H9 (cell line): ENCODE measurements around the gene KREMEN2. TPM values are rescaled to one million over a fixed set of nuclear protein-coding genes. Genes with fewer than 3 reads are reported as not detected.

Source experiments
- DNase-seq: peaks from one replicate; pipeline ENCODE4 v3.0.0-alpha.2; 2017
- H2AFZ ChIP-seq: one replicate; pipeline ENCODE4 v1.6.1; 2013; ENCODE audit warnings: mild to moderate bottlenecking, low read length, control low read depth, moderate library complexity
- H2AK5ac ChIP-seq: 2 replicates; pipeline ENCODE4 v1.6.1; 2013; ENCODE audit warnings: low read length, control low read depth, mixed read lengths; ENCODE audit not compliant: insufficient read length
- H2BK120ac ChIP-seq: one replicate; pipeline ENCODE4 v1.6.1; 2013; ENCODE audit warnings: low read depth, mild to moderate bottlenecking, low read length, control low read depth, inconsistent platforms; ENCODE audit not compliant: poor library complexity, severe bottlenecking
- H2BK12ac ChIP-seq: 2 replicates; pipeline ENCODE4 v1.6.1; 2013; ENCODE audit warnings: low read length, control low read depth, mixed read lengths, low read depth; ENCODE audit not compliant: insufficient read length
- H2BK15ac ChIP-seq: 2 replicates; pipeline ENCODE4 v1.6.1; 2013; ENCODE audit warnings: low read depth, low read length, control low read depth
- H2BK20ac ChIP-seq: one replicate; pipeline ENCODE4 v1.6.1; 2013; ENCODE audit warnings: low read depth, mild to moderate bottlenecking, low read length, control low read depth, inconsistent platforms; ENCODE audit not compliant: poor library complexity, severe bottlenecking
- H2BK5ac ChIP-seq: 2 replicates; pipeline ENCODE4 v1.6.1; 2013; ENCODE audit warnings: low read length, control low read depth, mixed read lengths; ENCODE audit not compliant: insufficient read length
- H3K14ac ChIP-seq: 2 replicates; pipeline ENCODE4 v1.6.1; 2013; ENCODE audit warnings: low read length, control low read depth; ENCODE audit not compliant: insufficient read depth
- H3K18ac ChIP-seq: 2 replicates; pipeline ENCODE4 v1.6.1; 2013; ENCODE audit warnings: low read depth, mild to moderate bottlenecking, mixed read lengths, low read length, control low read depth; ENCODE audit not compliant: insufficient read length
- H3K23ac ChIP-seq: 2 replicates; pipeline ENCODE4 v1.6.1; 2013; ENCODE audit warnings: low read length, control low read depth, mixed read lengths, low read depth; ENCODE audit not compliant: insufficient read length
- H3K23me2 ChIP-seq: 2 replicates; pipeline ENCODE4 v1.6.1; 2013; ENCODE audit warnings: low read depth, mild to moderate bottlenecking, mixed read lengths, low read length, control low read depth; ENCODE audit not compliant: insufficient read length, poor library complexity, severe bottlenecking
- H3K27ac ChIP-seq: 2 replicates; pipeline ENCODE4 v1.5.1; 2013; ENCODE audit warnings: low read length, control low read depth, mixed read lengths, low read depth; ENCODE audit not compliant: insufficient read length
- H3K27me3 ChIP-seq: 2 replicates; pipeline ENCODE4 v1.6.1; 2013; ENCODE audit warnings: low read length, control low read depth, inconsistent platforms; ENCODE audit not compliant: insufficient read depth
- H3K4ac ChIP-seq: 2 replicates; pipeline ENCODE4 v1.6.1; 2013; ENCODE audit warnings: low read depth, mild to moderate bottlenecking, control low read depth, inconsistent platforms, low read length, moderate library complexity
- H3K4me1 ChIP-seq: 2 replicates; pipeline ENCODE4 v1.6.1; 2013; ENCODE audit warnings: low read length, control low read depth, inconsistent platforms; ENCODE audit not compliant: insufficient read depth
- H3K4me2 ChIP-seq: 2 replicates; pipeline ENCODE4 v1.6.1; 2013; ENCODE audit warnings: low read length, control low read depth, mixed read lengths; ENCODE audit not compliant: insufficient read length, insufficient read depth
- H3K56ac ChIP-seq: 2 replicates; pipeline ENCODE4 v1.6.1; 2013; ENCODE audit warnings: low read depth, mild to moderate bottlenecking, mixed read lengths, low read length, control low read depth; ENCODE audit not compliant: insufficient read length
- H3K79me1 ChIP-seq: 2 replicates; pipeline ENCODE4 v1.6.1; 2013; ENCODE audit warnings: low read depth, mild to moderate bottlenecking, moderate library complexity, low read length, control low read depth, inconsistent platforms; ENCODE audit not compliant: insufficient read depth, poor library complexity, severe bottlenecking
- H3K79me2 ChIP-seq: 2 replicates; pipeline ENCODE4 v1.6.1; 2013; ENCODE audit warnings: low read length, control low read depth, inconsistent platforms; ENCODE audit not compliant: insufficient read depth
- H3K9ac ChIP-seq: 2 replicates; pipeline ENCODE4 v1.6.1; 2013; ENCODE audit warnings: low read length, control low read depth, mixed read lengths; ENCODE audit not compliant: insufficient read length; ENCODE audit errors: extremely low read depth
- H3K9me3 ChIP-seq: one replicate; pipeline ENCODE4 v1.6.1; 2013; ENCODE audit warnings: low read depth, low read length, inconsistent platforms; ENCODE audit not compliant: control insufficient read depth
- H3T11ph ChIP-seq: one replicate; pipeline ENCODE4 v1.6.1; 2013; ENCODE audit warnings: mild to moderate bottlenecking, low read length, control low read depth, inconsistent platforms
- H4K20me1 ChIP-seq: one replicate; pipeline ENCODE4 v1.6.1; 2013; ENCODE audit not compliant: control insufficient read depth, insufficient read length, insufficient read depth
- H4K5ac ChIP-seq: 2 replicates; pipeline ENCODE4 v1.6.1; 2013; ENCODE audit warnings: low read depth, mild to moderate bottlenecking, mixed read lengths, low read length, control low read depth; ENCODE audit not compliant: insufficient read length
- H4K8ac ChIP-seq: replicated peaks from 2 replicates; pipeline ENCODE4 v1.6.1; 2013; ENCODE audit warnings: low read length, control low read depth, mixed read lengths, low read depth; ENCODE audit not compliant: insufficient read length
- H4K91ac ChIP-seq: 2 replicates; pipeline ENCODE4 v1.6.1; 2013; ENCODE audit warnings: low read depth, mild to moderate bottlenecking, moderate library complexity, mixed read lengths, low read length, control low read depth; ENCODE audit not compliant: insufficient read length
- H3K27ac Mint-ChIP-seq, 3 experiments: 2 replicates in 2 of 3; 3 replicates in 1 of 3; pipeline ENCODE4 v1.8.0; 2020 to 2021; ENCODE audit warnings: mixed read lengths in 3 of 3, mild to moderate bottlenecking in 1 of 3, moderate library complexity in 1 of 3
- H3K27me3 Mint-ChIP-seq: 2 replicates; pipeline ENCODE4 v1.8.0; 2021; ENCODE audit warnings: low read depth, mild to moderate bottlenecking, moderate library complexity, mixed read lengths
- H3K36me3 Mint-ChIP-seq, 3 experiments: 2 replicates in 2 of 3; 3 replicates in 1 of 3; pipeline ENCODE4 v1.8.0; 2020 to 2021; ENCODE audit warnings: low read depth in 3 of 3, mixed read lengths in 3 of 3; ENCODE audit not compliant: insufficient read depth in 1 of 3
- H3K4me1 Mint-ChIP-seq, 2 experiments: 2 replicates each; pipeline ENCODE4 v1.8.0; 2020; ENCODE audit warnings: mixed read lengths in 2 of 2
- H3K4me3 Mint-ChIP-seq, 2 experiments: 2 replicates in 1 of 2; 3 replicates in 1 of 2; pipeline ENCODE4 v1.8.0; 2020 to 2021; ENCODE audit warnings: mild to moderate bottlenecking in 2 of 2, mixed read lengths in 2 of 2, moderate library complexity in 1 of 2
- H3K9me3 Mint-ChIP-seq, 2 experiments: 2 replicates in 1 of 2; 3 replicates in 1 of 2; pipeline ENCODE4 v1.8.0; 2020; ENCODE audit warnings: mild to moderate bottlenecking in 2 of 2, mixed read lengths in 2 of 2, moderate library complexity in 1 of 2
- CTCF ChIP-seq: fragments of 200-600 bp; sonication (generic); conservative IDR thresholded peaks from 3 replicates; pipeline ENCODE4 v1.8.0; 2021; ENCODE audit warnings: antibody characterized with exemption, mild to moderate bottlenecking
- WGBS: extraction: QIAGEN DNeasy Blood & Tissue Kit; methylation state at CpG from one replicate; pipeline ENCODE4 v1.1.7; 2013; ENCODE audit warnings: missing lambda C conversion rate, low lambda C conversion rate, mixed read lengths; ENCODE audit not compliant: insufficient read length; ENCODE audit errors: extremely low coverage; 5-methylcytosine and 5-hydroxymethylcytosine counted together
- total RNA-seq: library from RNA; stranded (reverse); gene quantifications from 2 replicates; pipeline ENCODE4 v1.2.1, GENCODE V29; 2021

Gene KREMEN2
- total RNA-seq, 1 experiment from 2014 or later: 12.8 TPM

GRCh38 chr16:2955779-2956578 lies 8.1 kb upstream of the KREMEN2 start:
- H3K4me1 Mint-ChIP-seq: peaks cover 14 to 22% of the 10 kb centered on the region in 2 experiments
- peak; percentile 50 for DNase-seq
- no CpG with 5 or more reads among the region's 21 CpGs for WGBS

More at GRCh38 chr16:2955779-2956578, 8.1 kb upstream of the KREMEN2 start:
- Histone ChIP-seq H3K9ac (no peak overlapping the region), H3T11ph (no peak overlapping the region), H4K20me1 (no peaks in the 10 kb centered on the region), H2BK5ac (no peak overlapping the region), H2BK12ac (no peak overlapping the region), H3K4ac (no peak overlapping the region), H3K23me2 (no peaks in the 10 kb centered on the region), H4K8ac (no peak overlapping the region), H3K23ac (no peak overlapping the region), H3K4me2 (no peak overlapping the region), H3K14ac (no peak overlapping the region; the same call in 1 of the 2 replicates), H3K79me1 (no peaks in the 10 kb centered on the region), H3K79me2 (no peaks in the 10 kb centered on the region), H2BK20ac (no peak overlapping the region), H3K27me3 (no peaks in the 10 kb centered on the region), H3K18ac (peak overlapping the region; percentile 35), H3K9me3 (no peaks in the 10 kb centered on the region), H3K56ac (no peak overlapping the region), H2BK15ac (no peak overlapping the region), H3K4me1 (peaks cover 3% of the 10 kb centered on the region; the same call in 1 of the 2 replicates), H2AK5ac (no peak overlapping the region), H2AFZ (no peak overlapping the region), H3K27ac (no peak overlapping the region), H2BK120ac (no peak overlapping the region), H4K5ac (no peak overlapping the region), H4K91ac (no peak overlapping the region)
- H3K36me3 Mint-ChIP-seq: no peaks in the 10 kb centered on the region
- no peak for TF ChIP-seq CTCF
- peak overlapping the region in 1 of 3 experiments; percentile 76; a peak in 1 of 7 replicates for H3K27ac Mint-ChIP-seq
- no peaks in the 10 kb centered on the region; a peak in 1 of 5 replicates for H3K9me3 Mint-ChIP-seq
- peaks cover 6% of the 10 kb centered on the region for H3K27me3 Mint-ChIP-seq
- peak overlapping the region in 1 of 2 experiments; percentile 48; a peak in 1 of 5 replicates for H3K4me3 Mint-ChIP-seq
